GM21381 (cell line): ENCODE data around the gene UGT1A10.

Experiments
- ATAC-seq: cut with Tn5 transposase; IDR thresholded peaks from one replicate; pipeline ENCODE4 v1.9.1; 2021; ENCODE audit warnings: mild to moderate bottlenecking, moderate library complexity; ENCODE audit not compliant: unreplicated experiment

The UGT1A10 gene

DNA sequence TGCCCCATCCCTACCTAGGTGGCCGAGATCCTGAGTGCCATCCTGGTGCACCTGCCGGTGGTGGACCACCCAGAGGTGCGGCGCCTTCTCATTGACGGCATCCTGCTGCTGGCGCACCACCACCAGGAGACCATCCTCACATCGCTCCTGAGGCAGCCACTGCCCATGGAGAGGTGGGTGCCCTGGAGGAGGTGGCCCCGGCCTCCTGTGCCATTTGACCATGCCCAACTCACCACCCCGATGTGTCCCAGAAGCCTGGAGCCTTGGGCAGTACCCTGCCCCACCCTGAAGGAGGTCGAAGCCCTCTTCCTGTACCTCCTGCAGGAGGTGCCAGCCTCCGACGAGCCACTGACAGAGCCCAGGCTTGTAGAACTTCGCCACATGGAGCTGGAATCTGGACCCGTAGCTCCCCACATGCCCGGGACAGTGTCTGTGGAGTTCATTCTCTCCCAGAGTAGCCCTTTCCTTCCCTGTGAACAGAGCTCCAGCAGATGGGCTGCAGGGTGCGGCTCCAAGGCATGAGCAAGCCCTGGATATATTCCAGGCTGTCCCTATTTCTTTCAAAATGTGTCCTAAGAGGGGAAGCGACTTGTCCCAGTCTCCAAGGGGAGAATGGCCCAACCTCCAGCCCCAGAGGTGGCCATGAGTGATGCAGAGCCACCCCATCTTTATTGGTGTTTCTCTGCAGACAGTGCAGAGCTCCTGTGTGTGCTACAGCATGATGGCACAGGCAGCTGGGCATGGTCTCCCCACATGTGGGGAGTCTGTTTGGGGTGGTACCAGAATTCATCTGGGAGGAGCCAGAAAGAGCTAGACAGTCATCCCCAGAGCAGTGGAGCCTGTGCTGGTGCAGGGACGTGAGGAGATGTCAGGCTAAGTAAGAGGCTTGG lies 183.9 kb downstream of the UGT1A10 start:
- ATAC-seq = no peak

DNA sequence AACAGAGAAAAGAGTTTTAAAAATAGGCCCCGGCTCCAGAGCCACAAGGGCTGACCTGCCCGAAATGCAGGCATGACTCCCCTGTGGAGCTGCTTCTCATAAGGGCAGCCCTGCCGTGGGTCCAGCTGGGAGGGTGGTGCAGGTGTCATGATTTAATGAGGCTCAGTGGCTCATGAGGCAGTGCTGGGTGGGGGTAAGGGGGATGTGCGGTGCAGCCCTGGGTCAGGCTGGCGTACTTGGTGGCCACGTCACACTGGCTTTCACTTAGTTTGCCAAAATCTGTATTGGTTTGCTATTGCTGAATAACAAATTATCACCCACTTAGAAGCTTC lies 184.5 kb downstream of the UGT1A10 start:
- ATAC-seq = no peak

DNA sequence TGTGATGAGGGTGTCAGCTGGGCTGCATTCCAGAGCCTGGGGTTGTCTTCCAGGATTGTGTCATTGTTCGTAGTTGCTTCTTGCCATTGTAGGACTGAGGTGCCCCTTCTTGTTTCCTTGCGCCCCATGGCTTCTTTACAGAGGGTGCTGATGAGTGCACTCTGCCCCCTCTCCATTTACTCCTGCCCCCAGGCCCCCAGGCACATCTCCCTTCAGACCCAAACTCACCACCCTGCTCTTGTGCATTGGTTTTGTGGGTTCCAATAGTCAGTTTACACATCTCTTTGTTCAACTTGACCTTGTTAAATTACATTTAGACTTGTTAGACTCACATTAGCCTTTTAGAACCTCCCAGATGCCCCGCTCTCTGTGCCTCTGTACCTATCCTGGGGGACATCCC lies 184.9 kb downstream of the UGT1A10 start:
- no peak for ATAC-seq

DNA sequence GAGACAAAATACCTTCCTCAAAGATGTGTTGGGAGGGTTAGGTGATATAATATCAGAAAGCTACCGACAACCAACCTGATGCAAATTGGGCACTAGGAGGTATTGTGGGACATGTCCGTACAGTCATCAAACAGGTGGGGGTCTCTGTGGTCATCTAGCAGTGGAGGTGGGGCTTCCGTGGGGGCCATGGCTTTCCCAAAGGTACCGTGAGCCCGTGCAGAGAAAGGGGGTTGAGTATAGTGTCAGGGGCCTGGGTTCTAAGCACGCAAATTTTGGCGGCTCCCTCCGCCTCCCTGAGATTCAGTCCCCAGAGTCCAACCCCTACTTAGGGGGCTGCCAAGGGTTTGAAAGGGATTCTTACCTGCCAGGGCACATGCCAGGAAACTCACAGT lies 185.5 kb downstream of the UGT1A10 start:
- ATAC-seq = no peak

DNA sequence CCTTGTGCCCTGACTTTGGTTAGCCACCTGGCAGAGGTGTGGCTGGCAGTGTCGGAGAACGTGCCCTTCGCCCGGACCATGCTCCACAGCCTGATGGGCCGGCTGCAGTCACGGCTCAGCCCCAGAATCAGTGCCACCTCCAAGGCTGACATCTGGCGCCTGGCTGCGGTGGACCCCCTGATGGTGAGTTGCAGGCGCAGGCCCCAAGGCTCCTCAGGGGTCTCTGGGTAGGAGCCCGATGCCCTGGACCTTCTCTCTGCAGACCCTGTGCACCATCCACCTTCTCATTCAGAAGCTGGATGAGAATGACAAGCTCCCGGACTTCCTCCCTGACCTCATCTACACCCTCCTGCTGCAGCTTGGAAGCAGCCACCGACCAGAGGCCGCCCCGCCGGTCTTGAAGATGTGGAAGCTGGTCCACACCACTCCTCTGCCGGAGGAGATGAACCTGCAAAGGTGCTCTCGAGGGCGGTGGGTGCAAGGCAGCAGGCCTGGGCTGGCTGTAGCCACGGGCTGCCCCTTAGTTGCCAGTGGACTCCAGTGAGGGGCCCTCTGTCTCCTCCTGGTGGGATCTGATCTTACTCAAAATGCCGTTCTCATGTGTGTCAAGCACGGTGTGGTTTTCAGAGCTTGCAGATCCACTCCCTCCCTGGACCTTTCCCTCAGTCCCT lies 186.0 kb downstream of the UGT1A10 start:
- ATAC-seq = no peak
